ENCODE measurements around the gene IRF1.

Gene IRF1

GRCh38 chr5:132475987-132476875 lies 14.3 kb downstream of the IRF1 start:
- Histone ChIP-seq H3K27ac (no peak overlapping the region), H3K4me2 (peak overlapping the region; percentile 17; the same call in 1 of the 2 replicates), H3K4me3 (no peak overlapping the region), H3K27me3 (no peaks in the 10 kb centered on the region), H3K36me3 (peaks cover 17% of the 10 kb centered on the region), H3K9ac (no peak overlapping the region), H4K20me1 (peaks cover 21% of the 10 kb centered on the region), H3K9me3 (no peaks in the 10 kb centered on the region), H3K4me1 (peaks cover 99% of the 10 kb centered on the region)
- no peak for TF ChIP-seq Cebpa-rat (IDR thresholded peaks at IDR 0.05)

GRCh38 chr5:132475497-132475882 lies 15.1 kb downstream of the IRF1 start:
- Histone ChIP-seq H3K4me2 (peak overlapping the region; percentile 94; the same call in 1 of the 2 replicates), H3K9me3 (no peaks in the 10 kb centered on the region), H3K9ac (peak overlapping the region; percentile 54; the same call in 1 of the 2 replicates), H4K20me1 (peaks cover 14% of the 10 kb centered on the region), H3K27me3 (no peaks in the 10 kb centered on the region), H3K4me1 (peaks cover 99% of the 10 kb centered on the region), H3K4me3 (no peak overlapping the region), H3K36me3 (peaks cover 14% of the 10 kb centered on the region), H3K27ac (peak overlapping the region; percentile 57)
- TF ChIP-seq Cebpa-rat (IDR thresholded peaks at IDR 0.05), result no peak

GRCh38 chr5:132474881-132475496 lies 15.6 kb downstream of the IRF1 start:
- peak overlapping the region; percentile 94 for H3K4me2 ChIP-seq
- peaks cover 19% of the 10 kb centered on the region; the same call in 1 of the 2 replicates for H3K36me3 ChIP-seq
- H4K20me1 ChIP-seq, result peaks cover 13% of the 10 kb centered on the region; the same call in 1 of the 2 replicates
- no peak for TF ChIP-seq Cebpa-rat (IDR thresholded peaks at IDR 0.05)
- no peak overlapping the region for H3K4me3 ChIP-seq
- H3K27me3 ChIP-seq, result no peaks in the 10 kb centered on the region
- peak overlapping the region; percentile 54; the same call in 1 of the 2 replicates for H3K9ac ChIP-seq
- peak overlapping the region; percentile 57 for H3K27ac ChIP-seq
- H3K9me3 ChIP-seq, result no peaks in the 10 kb centered on the region
- H3K4me1 ChIP-seq, result peaks cover 99% of the 10 kb centered on the region

- Histone ChIP-seq H3K9ac (peak overlapping the region; percentile 54; the same call in 1 of the 2 replicates), H3K4me1 (peaks cover 99% of the 10 kb centered on the region), H4K20me1 (peaks cover 11% of the 10 kb centered on the region; the same call in 1 of the 2 replicates), H3K4me3 (no peak overlapping the region), H3K9me3 (no peaks in the 10 kb centered on the region), H3K27me3 (no peaks in the 10 kb centered on the region), H3K36me3 (peaks cover 24% of the 10 kb centered on the region; the same call in 1 of the 2 replicates), H3K4me2 (peak overlapping the region; percentile 94), H3K27ac (peak overlapping the region; percentile 69; the same call in 1 of the 2 replicates)
- no peak for TF ChIP-seq Cebpa-rat (IDR thresholded peaks at IDR 0.05)
These were observed 16.3 kb downstream of the IRF1 start for GRCh38 chr5:132474131-132474723.

GRCh38 chr5:132473668-132474067 lies 16.9 kb downstream of the IRF1 start:
- H3K27me3 ChIP-seq, result no peaks in the 10 kb centered on the region
- H3K4me2 ChIP-seq, result peak overlapping the region; percentile 94; the same call in 1 of the 2 replicates
- no peaks in the 10 kb centered on the region for H3K9me3 ChIP-seq
- no peak overlapping the region for H3K4me3 ChIP-seq
- no peak for TF ChIP-seq Cebpa-rat (IDR thresholded peaks at IDR 0.05)
- H3K9ac ChIP-seq, result no peak overlapping the region
- peaks cover 24% of the 10 kb centered on the region; the same call in 1 of the 2 replicates for H3K36me3 ChIP-seq
- H4K20me1 ChIP-seq, result peaks cover 6% of the 10 kb centered on the region; the same call in 1 of the 2 replicates
- H3K27ac ChIP-seq, result 0 out of 2 replicates have a peak overlapping the region, but pooled peaks have one; percentile 69
- H3K4me1 ChIP-seq, result peaks cover 99% of the 10 kb centered on the region

- Histone ChIP-seq H3K36me3 (peaks cover 24% of the 10 kb centered on the region; the same call in 1 of the 2 replicates), H4K20me1 (no peaks in the 10 kb centered on the region; the same call in 1 of the 2 replicates), H3K27me3 (no peaks in the 10 kb centered on the region), H3K4me2 (peak overlapping the region; percentile 94), H3K4me3 (no peak overlapping the region), H3K27ac (peak overlapping the region; percentile 69; the same call in 1 of the 2 replicates), H3K9me3 (no peaks in the 10 kb centered on the region), H3K4me1 (peaks cover 99% of the 10 kb centered on the region), H3K9ac (no peak overlapping the region)
- no peak for TF ChIP-seq Cebpa-rat (IDR thresholded peaks at IDR 0.05)
These were observed 17.5 kb downstream of the IRF1 start for GRCh38 chr5:132473019-132473531.

GRCh38 chr5:132472431-132472830 lies 18.1 kb downstream of the IRF1 start:
- H3K9ac ChIP-seq, result peak overlapping the region; percentile 45; the same call in 1 of the 2 replicates
- no peak for TF ChIP-seq Cebpa-rat (IDR thresholded peaks at IDR 0.05)
- no peaks in the 10 kb centered on the region for H3K27me3 ChIP-seq
- H4K20me1 ChIP-seq, result no peaks in the 10 kb centered on the region
- H3K4me1 ChIP-seq, result peaks cover 99% of the 10 kb centered on the region
- H3K4me3 ChIP-seq, result no peak overlapping the region
- H3K27ac ChIP-seq, result peak overlapping the region; percentile 69
- peak overlapping the region; percentile 94 for H3K4me2 ChIP-seq
- H3K9me3 ChIP-seq, result no peaks in the 10 kb centered on the region
- H3K36me3 ChIP-seq, result peaks cover 17% of the 10 kb centered on the region; the same call in 1 of the 2 replicates

GRCh38 chr5:132471944-132472343 lies 18.6 kb downstream of the IRF1 start:
- Histone ChIP-seq H3K9ac (peak overlapping the region; percentile 45; the same call in 1 of the 2 replicates), H3K4me3 (no peak overlapping the region), H3K36me3 (peaks cover 15% of the 10 kb centered on the region; the same call in 1 of the 2 replicates), H4K20me1 (no peaks in the 10 kb centered on the region), H3K4me2 (peak overlapping the region; percentile 94), H3K27me3 (no peaks in the 10 kb centered on the region), H3K4me1 (peaks cover 99% of the 10 kb centered on the region), H3K27ac (peak overlapping the region; percentile 69), H3K9me3 (no peaks in the 10 kb centered on the region)
- no peak for TF ChIP-seq Cebpa-rat (IDR thresholded peaks at IDR 0.05)
